Measurements from ENCODE around the gene IL34. TPM values are rescaled to one million over a fixed set of nuclear protein-coding genes. Genes with fewer than 3 reads are reported as not detected.

Gene IL34
- total RNA-seq, 2 experiments from 2014 or later: not detected

GRCh38 chr16:70651524-70651923 lies 5.2 kb downstream of the IL34 start:
- no peak for DNase-seq (ENCODE audit: low spot score)
- no peaks in the 10 kb centered on the region for H4K20me1 ChIP-seq (ENCODE audit: insufficient read depth, low read length)
- no peak for TF ChIP-seq CTCF (conservative IDR thresholded peaks at IDR 0.05; ENCODE audit: low read length)
- no peak for TF ChIP-seq EZH2phosphoT487 (IDR thresholded peaks at IDR 0.05; ENCODE audit: borderline replicate concordance, low read depth, low read length)
- H3K79me2 ChIP-seq (ENCODE audit: insufficient read depth, low read depth, low read length): no peaks in the 10 kb centered on the region
- BruUV-seq (replicated peaks): no TSS peak
- H3K27ac ChIP-seq (ENCODE audit: low read depth, low read length, poor library complexity, severe bottlenecking): no peak overlapping the region
- intact Hi-C loops (cut with micrococcal nuclease; ENCODE audit: unreplicated experiment): loop anchor here (5.0 kb wide), 2 partner anchors 121 to 279 kb away; no protein-coding TSS in a partner anchor
- ChIA-PET CTCF (ENCODE audit: unreplicated experiment) (no interaction called here), POLR2A (no interaction called here)
- no peak overlapping the region for H3K4me2 ChIP-seq (ENCODE audit: low read length)
- no peaks in the 10 kb centered on the region for H3K9me3 ChIP-seq (ENCODE audit: low read length)
- H3K9me2 ChIP-seq (ENCODE audit: insufficient read depth, low read length): no peaks in the 10 kb centered on the region
- H3K4me1 ChIP-seq (ENCODE audit: insufficient read depth, low read length, poor library complexity, severe bottlenecking): peaks cover 4% of the 10 kb centered on the region
- H3K36me3 ChIP-seq (ENCODE audit: insufficient read depth, low read length): no peaks in the 10 kb centered on the region
- no peak overlapping the region for H2AFZ ChIP-seq (ENCODE audit: low read length)
- H3K4me3 ChIP-seq (ENCODE audit: low read depth, low read length, poor library complexity, severe bottlenecking): no peak overlapping the region

- H2AFZ ChIP-seq (ENCODE audit: low read length): no peak overlapping the region
- intact Hi-C loops (cut with micrococcal nuclease; ENCODE audit: unreplicated experiment): loop anchor here (2.0 to 5.0 kb wide), 4 partner anchors 86 to 280 kb away; no protein-coding TSS in a partner anchor
- no peak overlapping the region for H3K4me2 ChIP-seq (ENCODE audit: low read length)
- no peak overlapping the region for H3K27ac ChIP-seq (ENCODE audit: low read depth, low read length, poor library complexity, severe bottlenecking)
- ChIA-PET POLR2A (no interaction called here), CTCF (ENCODE audit: unreplicated experiment) (no interaction called here)
- BruUV-seq (replicated peaks): no TSS peak
- H3K36me3 ChIP-seq (ENCODE audit: insufficient read depth, low read length): no peaks in the 10 kb centered on the region
- no peaks in the 10 kb centered on the region for H4K20me1 ChIP-seq (ENCODE audit: insufficient read depth, low read length)
- DNase-seq (ENCODE audit: low spot score): no peak
- H3K4me3 ChIP-seq (ENCODE audit: low read depth, low read length, poor library complexity, severe bottlenecking): no peak overlapping the region
- no peaks in the 10 kb centered on the region for H3K79me2 ChIP-seq (ENCODE audit: insufficient read depth, low read depth, low read length)
- no peaks in the 10 kb centered on the region for H3K9me2 ChIP-seq (ENCODE audit: insufficient read depth, low read length)
- H3K9me3 ChIP-seq (ENCODE audit: low read length): no peaks in the 10 kb centered on the region
- no peak for TF ChIP-seq EZH2phosphoT487 (IDR thresholded peaks at IDR 0.05; ENCODE audit: borderline replicate concordance, low read depth, low read length)
- no peak for TF ChIP-seq CTCF (conservative IDR thresholded peaks at IDR 0.05; ENCODE audit: low read length)
- H3K4me1 ChIP-seq (ENCODE audit: insufficient read depth, low read length, poor library complexity, severe bottlenecking): peaks cover 4% of the 10 kb centered on the region
Measured at GRCh38 chr16:70652322-70652721, 6.0 kb downstream of the IL34 start.

GRCh38 chr16:70653406-70653805 lies 7.0 kb downstream of the IL34 start:
- Histone ChIP-seq H2AFZ (ENCODE audit: low read length) (peak overlapping the region; percentile 86; the same call in 1 of the 2 replicates), H3K4me2 (ENCODE audit: low read length) (no peak overlapping the region), H3K27ac (ENCODE audit: low read depth, low read length, poor library complexity, severe bottlenecking) (no peak overlapping the region), H3K9me3 (ENCODE audit: low read length) (no peaks in the 10 kb centered on the region), H4K20me1 (ENCODE audit: insufficient read depth, low read length) (no peaks in the 10 kb centered on the region), H3K4me3 (ENCODE audit: low read depth, low read length, poor library complexity, severe bottlenecking) (no peak overlapping the region), H3K4me1 (ENCODE audit: insufficient read depth, low read length, poor library complexity, severe bottlenecking) (peaks cover 4% of the 10 kb centered on the region), H3K9me2 (ENCODE audit: insufficient read depth, low read length) (no peaks in the 10 kb centered on the region), H3K79me2 (ENCODE audit: insufficient read depth, low read depth, low read length) (no peaks in the 10 kb centered on the region), H3K36me3 (ENCODE audit: insufficient read depth, low read length) (no peaks in the 10 kb centered on the region)
- TF ChIP-seq EZH2phosphoT487 (IDR thresholded peaks at IDR 0.05; ENCODE audit: borderline replicate concordance, low read depth, low read length) (no peak), CTCF (conservative IDR thresholded peaks at IDR 0.05; ENCODE audit: low read length) (no peak)
- no TSS peak for BruUV-seq (replicated peaks)
- POLR2A ChIA-PET: interaction anchor here (0.5 to 1.2 kb wide), 5 partner anchors 64 to 862 kb away, joined by 3 to 4 read pairs (median 4); no protein-coding TSS in a partner anchor
- no peak for DNase-seq (ENCODE audit: low spot score)
- intact Hi-C loops (cut with micrococcal nuclease; ENCODE audit: unreplicated experiment): loop anchor here (1.0 to 5.0 kb wide), 5 partner anchors 87 to 322 kb away; no protein-coding TSS in a partner anchor
- CTCF ChIA-PET (ENCODE audit: unreplicated experiment): no interaction called here

Data from OCI-LY7 (cell line).